HG03196 (cell line): Measurements from ENCODE around the gene TMPRSS4.

ENCODE experiments used
- ATAC-seq: cut with Tn5 transposase; IDR thresholded peaks from one replicate; pipeline ENCODE4 v1.9.1; 2021; ENCODE audit not compliant: unreplicated experiment

Gene TMPRSS4

GRCh38 chr11:118076754-118077281 lies at the start of gene TMPRSS4:
TSS of gene TMPRSS4 (plus strand) at chr11:118077078. CDS start at chr11:118077303, 225 bp downstream.
- no peak for ATAC-seq

GRCh38 chr11:118027694-118028093 lies 49.2 kb upstream of the TMPRSS4 start:
- no peak for ATAC-seq

GRCh38 chr11:118028626-118029025 lies 48.3 kb upstream of the TMPRSS4 start:
- no peak for ATAC-seq

- no peak for ATAC-seq
Measured at GRCh38 chr11:118033443-118033842, 43.4 kb upstream of the TMPRSS4 start.

GRCh38 chr11:118042141-118042540 lies 34.7 kb upstream of the TMPRSS4 start:
- no peak for ATAC-seq

GRCh38 chr11:118042796-118043195 lies 34.1 kb upstream of the TMPRSS4 start:
- ATAC-seq, result no peak

- no peak for ATAC-seq
Measured at GRCh38 chr11:118045191-118045590, 31.7 kb upstream of the TMPRSS4 start.

- no peak for ATAC-seq
Measured at GRCh38 chr11:118046051-118046963, 30.6 kb upstream of the TMPRSS4 start.

- ATAC-seq, result no peak
Measured at GRCh38 chr11:118046964-118047700, 29.7 kb upstream of the TMPRSS4 start.

GRCh38 chr11:118047749-118048148 lies 29.1 kb upstream of the TMPRSS4 start:
- ATAC-seq, result no peak

- ATAC-seq, result no peak
Measured at GRCh38 chr11:118048472-118049370, 28.2 kb upstream of the TMPRSS4 start.

GRCh38 chr11:118049771-118050170 lies 27.1 kb upstream of the TMPRSS4 start:
- no peak for ATAC-seq

- ATAC-seq, result no peak
Measured at GRCh38 chr11:118050208-118050891, 26.5 kb upstream of the TMPRSS4 start.

- no peak for ATAC-seq
Measured at GRCh38 chr11:118051136-118051610, 25.7 kb upstream of the TMPRSS4 start.

GRCh38 chr11:118051611-118052461 lies 25.0 kb upstream of the TMPRSS4 start:
- no peak for ATAC-seq

GRCh38 chr11:118052581-118053206 lies 24.2 kb upstream of the TMPRSS4 start:
- ATAC-seq, result no peak

GRCh38 chr11:118054712-118055640 lies 21.9 kb upstream of the TMPRSS4 start:
- ATAC-seq, result no peak

GRCh38 chr11:118055966-118056365 lies 20.9 kb upstream of the TMPRSS4 start:
- no peak for ATAC-seq
